ENCODE data around the gene ATXN7L1. TPM values are rescaled to one million over a fixed set of nuclear protein-coding genes. Genes with fewer than 3 reads are reported as not detected.
A peak's percentile ranks its signal among the peaks of the same experiment; 100 is the strongest.

Gene ATXN7L1
- total RNA-seq, result 5.8 and 8.8 TPM in 2 replicates

GRCh38 chr7:105876091-105876963 is at the start of gene ATXN7L1:
ATXN7L1 (minus strand) TSS chr7:105876599; CDS start chr7:105876558, 41 bp downstream.
- peak; percentile 98 for DNase-seq

- no peak for DNase-seq
These were observed 49.7 kb upstream of the ATXN7L1 start for GRCh38 chr7:105926131-105926530.

- no peak for DNase-seq
These were observed 48.5 kb upstream of the ATXN7L1 start for GRCh38 chr7:105924945-105925344.

GRCh38 chr7:105920766-105921165 is 44.4 kb upstream of the ATXN7L1 start:
- DNase-seq, result no peak

GRCh38 chr7:105917659-105918058 is 41.3 kb upstream of the ATXN7L1 start:
- no peak for DNase-seq

- DNase-seq, result no peak
These were observed 40.2 kb upstream of the ATXN7L1 start for GRCh38 chr7:105916603-105917002.

- no peak for DNase-seq
These were observed 37.5 kb upstream of the ATXN7L1 start for GRCh38 chr7:105913947-105914346.

GRCh38 chr7:105911961-105912575 is 35.7 kb upstream of the ATXN7L1 start:
- DNase-seq, result no peak

- DNase-seq, result no peak
These were observed 33.8 kb upstream of the ATXN7L1 start for GRCh38 chr7:105910172-105910571.

- no peak for DNase-seq
These were observed 33.3 kb upstream of the ATXN7L1 start for GRCh38 chr7:105909742-105910141.

GRCh38 chr7:105907129-105907846 is 30.9 kb upstream of the ATXN7L1 start:
- DNase-seq, result no peak

GRCh38 chr7:105906695-105907094 is 30.3 kb upstream of the ATXN7L1 start:
- no peak for DNase-seq

GRCh38 chr7:105905910-105906568 is 29.6 kb upstream of the ATXN7L1 start:
- no peak for DNase-seq

GRCh38 chr7:105905209-105905909 is 29.0 kb upstream of the ATXN7L1 start:
- DNase-seq, result no peak

GRCh38 chr7:105904064-105904463 is 27.7 kb upstream of the ATXN7L1 start:
- DNase-seq, result no peak

- DNase-seq, result no peak
These were observed 26.0 kb upstream of the ATXN7L1 start for GRCh38 chr7:105902325-105902911.

GRCh38 chr7:105897999-105898398 is 21.6 kb upstream of the ATXN7L1 start:
- no peak for DNase-seq

GRCh38 chr7:105896407-105896911 is 20.1 kb upstream of the ATXN7L1 start:
- no peak for DNase-seq

GRCh38 chr7:105894131-105894530 is 17.7 kb upstream of the ATXN7L1 start:
- DNase-seq, result no peak

- no peak for DNase-seq
These were observed 16.0 kb upstream of the ATXN7L1 start for GRCh38 chr7:105892387-105892786.

GRCh38 chr7:105890290-105890997 is 14.0 kb upstream of the ATXN7L1 start:
- no peak for DNase-seq

All from dermis blood vessel endothelial cell (primary cell).